Osteoblast (primary cell): Measurements from ENCODE around the gene TIAL1. TPM values are rescaled to one million over a fixed set of nuclear protein-coding genes. Genes with fewer than 3 reads are reported as not detected.

ENCODE experiments used
- DNase-seq: peaks from one replicate; pipeline ENCODE4 v3.0.0; 2011; ENCODE audit warnings: low spot score, mixed read lengths; ENCODE audit not compliant: insufficient read length; ENCODE audit errors: missing footprints
- H2AFZ ChIP-seq: 2 replicates; pipeline ENCODE4 v1.6.0; 2011; ENCODE audit warnings: mild to moderate bottlenecking, low read length
- H3K27ac ChIP-seq: 2 replicates; pipeline ENCODE4 v1.5.1; 2011; ENCODE audit warnings: mild to moderate bottlenecking, low read depth, low read length, moderate library complexity
- H3K27me3 ChIP-seq: 2 replicates; pipeline ENCODE4 v1.6.0; 2012; ENCODE audit warnings: mild to moderate bottlenecking, control low read depth, inconsistent platforms, low read length, moderate library complexity; ENCODE audit not compliant: insufficient read depth
- H3K36me3 ChIP-seq: 2 replicates; pipeline ENCODE4 v1.5.1; 2011; ENCODE audit warnings: mild to moderate bottlenecking, low read length, control low read depth, moderate library complexity; ENCODE audit not compliant: insufficient read depth
- H3K4me1 ChIP-seq: 2 replicates; pipeline ENCODE4 v1.5.1; 2011; ENCODE audit warnings: mild to moderate bottlenecking, low read length, control low read depth, moderate library complexity; ENCODE audit not compliant: insufficient read depth
- H3K4me2 ChIP-seq: 2 replicates; pipeline ENCODE4 v1.6.0; 2011; ENCODE audit warnings: mild to moderate bottlenecking, low read length; ENCODE audit not compliant: insufficient read depth
- H3K4me3 ChIP-seq: fragments of 200-600 bp; sonication (generic); 3 replicates; pipeline ENCODE4 v1.5.1; 2012; ENCODE audit warnings: mild to moderate bottlenecking, low read length, inconsistent platforms; ENCODE audit not compliant: insufficient read depth
- H3K79me2 ChIP-seq: 2 replicates; pipeline ENCODE4 v1.6.0; 2012; ENCODE audit warnings: mild to moderate bottlenecking, low read length, control low read depth, inconsistent platforms; ENCODE audit not compliant: insufficient read depth
- H3K9me3 ChIP-seq: 2 replicates; pipeline ENCODE4 v1.5.1; 2011; ENCODE audit warnings: low read depth, low read length, control low read depth
- H4K20me1 ChIP-seq: 2 replicates; pipeline ENCODE4 v1.6.0; 2012; ENCODE audit warnings: mild to moderate bottlenecking, low read length, control low read depth; ENCODE audit not compliant: insufficient read depth
- total RNA-seq: library from RNA; depleted of rRNA; stranded (reverse); fragments of >200 nt; gene quantifications from 2 replicates; pipeline ENCODE4 v1.2.3, GENCODE V29; 2012
- TF ChIP-seq, protein P1 (sequence below): IDR thresholded peaks from 2 replicates; pipeline ENCODE4 v1.5.1; 2011; ENCODE audit warnings: mild to moderate bottlenecking, low read depth, low read length, moderate library complexity; ENCODE audit errors: extremely low read depth

TIAL1 gene, protein sequence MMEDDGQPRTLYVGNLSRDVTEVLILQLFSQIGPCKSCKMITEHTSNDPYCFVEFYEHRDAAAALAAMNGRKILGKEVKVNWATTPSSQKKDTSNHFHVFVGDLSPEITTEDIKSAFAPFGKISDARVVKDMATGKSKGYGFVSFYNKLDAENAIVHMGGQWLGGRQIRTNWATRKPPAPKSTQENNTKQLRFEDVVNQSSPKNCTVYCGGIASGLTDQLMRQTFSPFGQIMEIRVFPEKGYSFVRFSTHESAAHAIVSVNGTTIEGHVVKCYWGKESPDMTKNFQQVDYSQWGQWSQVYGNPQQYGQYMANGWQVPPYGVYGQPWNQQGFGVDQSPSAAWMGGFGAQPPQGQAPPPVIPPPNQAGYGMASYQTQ
- 53.6 TPM in 2 replicates for total RNA-seq

DNA sequence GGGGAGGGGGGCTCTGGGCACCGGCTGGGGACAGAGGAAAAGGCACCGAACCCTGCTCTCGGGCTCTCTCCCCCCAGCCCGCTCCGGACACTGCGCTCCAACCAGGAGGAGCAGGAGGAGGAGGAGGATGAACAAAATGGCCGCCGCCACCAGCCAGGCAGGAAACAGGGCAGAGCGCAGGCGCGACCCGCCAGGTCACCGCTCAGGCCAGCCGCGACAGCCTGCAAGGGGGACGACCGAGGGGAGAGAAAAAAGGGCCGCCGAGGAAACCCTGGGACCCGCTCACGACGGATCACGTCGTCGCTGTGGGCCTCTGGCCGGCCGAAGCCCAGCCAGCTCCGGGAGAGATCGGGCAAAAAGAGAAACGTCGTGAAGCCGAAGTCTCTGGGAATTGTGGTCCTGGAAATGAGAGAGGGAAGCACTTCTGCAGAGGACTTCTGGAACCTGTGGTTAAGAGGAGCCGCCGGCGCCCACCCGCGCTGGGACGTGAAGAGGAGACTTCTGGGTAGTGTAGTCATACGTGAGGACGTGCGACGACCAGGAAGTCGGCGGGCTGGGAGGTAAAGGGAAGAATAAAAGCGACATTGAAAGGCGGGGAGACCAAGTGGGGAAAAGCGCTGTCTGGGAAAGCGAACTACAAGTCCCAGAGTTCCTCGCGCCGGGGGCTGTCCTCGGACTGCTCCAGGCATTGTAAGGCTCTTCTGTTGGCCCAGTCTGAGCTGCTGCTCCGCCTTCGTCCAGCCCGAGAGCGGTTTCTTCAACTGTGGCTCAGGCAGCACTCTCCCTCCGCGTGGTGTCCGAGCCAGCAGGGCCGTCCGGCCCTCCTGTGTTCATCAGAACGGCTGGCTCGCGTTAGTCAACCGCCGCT is at the start of gene TIAL1:
Gene TIAL1, minus strand, starts transcription at position 428 of the 868 bp plus-strand sequence. CDS start 499 bp downstream, outside the sequence.
- Histone ChIP-seq H3K27ac (peak within 1 kb of the TSS; percentile 95), H4K20me1 (peaks cover 46% of the 10 kb centered on the region), H3K27me3 (no peaks in the 10 kb centered on the region), H3K9me3 (no peaks in the 10 kb centered on the region), H3K79me2 (peaks cover 54% of the 10 kb centered on the region), H3K4me1 (peaks cover 38% of the 10 kb centered on the region), H3K36me3 (peaks cover 10% of the 10 kb centered on the region), H3K4me3 (peak within 1 kb of the TSS; percentile 97), H3K4me2 (peak within 1 kb of the TSS; percentile 97), H2AFZ (peak within 1 kb of the TSS; percentile 95)
- peak; percentile 96 for DNase-seq
- TF ChIP-seq, protein P1, sequence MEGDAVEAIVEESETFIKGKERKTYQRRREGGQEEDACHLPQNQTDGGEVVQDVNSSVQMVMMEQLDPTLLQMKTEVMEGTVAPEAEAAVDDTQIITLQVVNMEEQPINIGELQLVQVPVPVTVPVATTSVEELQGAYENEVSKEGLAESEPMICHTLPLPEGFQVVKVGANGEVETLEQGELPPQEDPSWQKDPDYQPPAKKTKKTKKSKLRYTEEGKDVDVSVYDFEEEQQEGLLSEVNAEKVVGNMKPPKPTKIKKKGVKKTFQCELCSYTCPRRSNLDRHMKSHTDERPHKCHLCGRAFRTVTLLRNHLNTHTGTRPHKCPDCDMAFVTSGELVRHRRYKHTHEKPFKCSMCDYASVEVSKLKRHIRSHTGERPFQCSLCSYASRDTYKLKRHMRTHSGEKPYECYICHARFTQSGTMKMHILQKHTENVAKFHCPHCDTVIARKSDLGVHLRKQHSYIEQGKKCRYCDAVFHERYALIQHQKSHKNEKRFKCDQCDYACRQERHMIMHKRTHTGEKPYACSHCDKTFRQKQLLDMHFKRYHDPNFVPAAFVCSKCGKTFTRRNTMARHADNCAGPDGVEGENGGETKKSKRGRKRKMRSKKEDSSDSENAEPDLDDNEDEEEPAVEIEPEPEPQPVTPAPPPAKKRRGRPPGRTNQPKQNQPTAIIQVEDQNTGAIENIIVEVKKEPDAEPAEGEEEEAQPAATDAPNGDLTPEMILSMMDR, result no peak

- H3K9me3 ChIP-seq, result no peaks in the 10 kb centered on the region
- H2AFZ ChIP-seq, result no peak overlapping the region
- no peaks in the 10 kb centered on the region for H3K36me3 ChIP-seq
- H3K27ac ChIP-seq, result no peak overlapping the region
- H3K4me3 ChIP-seq, result no peak overlapping the region
- TF ChIP-seq, protein P1, result no peak
- DNase-seq, result no peak
- H4K20me1 ChIP-seq, result no peaks in the 10 kb centered on the region
- H3K27me3 ChIP-seq, result no peaks in the 10 kb centered on the region
- H3K79me2 ChIP-seq, result no peaks in the 10 kb centered on the region
- H3K4me1 ChIP-seq, result peaks cover 11% of the 10 kb centered on the region
- H3K4me2 ChIP-seq, result no peak overlapping the region
Observed at GRCh38 chr10:119644994-119645393, 48.2 kb upstream of the TIAL1 start.

- Histone ChIP-seq H2AFZ (peak overlapping the region; percentile 66), H3K4me2 (peak overlapping the region; percentile 69), H3K4me3 (peak overlapping the region; percentile 32), H4K20me1 (no peaks in the 10 kb centered on the region), H3K27me3 (no peaks in the 10 kb centered on the region), H3K79me2 (no peaks in the 10 kb centered on the region), H3K36me3 (no peaks in the 10 kb centered on the region), H3K9me3 (no peaks in the 10 kb centered on the region), H3K4me1 (peaks cover 11% of the 10 kb centered on the region), H3K27ac (peak overlapping the region; percentile 46)
- peak; percentile 32 for DNase-seq
- TF ChIP-seq, protein P1, result peak; percentile 53
Observed at GRCh38 chr10:119644205-119644814, 47.5 kb upstream of the TIAL1 start.
